ENCODE data around the gene CLCN7. TPM values are rescaled to one million over a fixed set of nuclear protein-coding genes. Genes with fewer than 3 reads are reported as not detected.
A peak's percentile ranks its signal among the peaks of the same experiment; 100 is the strongest.

Gene CLCN7
- total and polyA plus RNA-seq, 9 of the 15 experiments (the other 6 are each of a cell fraction or from before 2014, with no cell fraction given), result 0.06 to 126 (median 18.7) TPM

DNA sequence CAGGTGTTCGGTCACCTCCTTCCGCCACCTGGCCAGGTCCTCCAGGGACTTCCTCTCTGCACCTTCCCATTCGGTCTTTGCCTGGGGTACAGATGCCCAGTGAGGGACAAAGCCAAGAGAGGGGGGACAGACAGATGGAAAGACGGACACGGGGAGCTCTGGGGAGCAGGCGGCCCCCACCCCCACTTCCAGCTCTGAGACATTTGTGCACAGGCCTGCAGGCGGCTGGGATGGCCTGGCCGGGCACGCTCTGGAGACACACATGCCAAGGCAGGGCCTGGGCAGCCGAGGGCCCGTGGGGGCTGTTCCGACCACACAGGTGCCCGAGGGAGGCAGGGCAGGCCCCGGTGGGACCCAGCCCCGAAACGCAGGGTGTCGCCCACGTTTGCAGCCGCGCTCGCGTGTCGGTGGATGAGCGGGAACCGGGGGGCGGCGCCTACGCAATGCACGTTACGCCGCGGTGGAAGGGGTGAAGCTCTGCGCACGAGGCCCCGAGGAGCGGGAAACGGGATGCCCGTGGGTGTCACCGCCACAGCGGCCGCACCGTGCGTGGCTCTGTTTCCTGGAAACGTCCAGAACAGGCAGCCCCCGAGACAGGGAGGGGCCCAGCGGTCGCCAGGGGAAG is 38.0 kb downstream of the CLCN7 start (continued):
- TF ChIP-seq FOXP4 (CRISPR knock-in tag; IDR thresholded peaks at IDR 0.05; ENCODE audit: borderline replicate concordance) (no peak), KHSRP (IDR thresholded peaks at IDR 0.05) (no peak), ZFP30 (CRISPR knock-in tag; IDR thresholded peaks at IDR 0.05; ENCODE audit: borderline replicate concordance) (no peak), ZNF24 (IDR thresholded peaks at IDR 0.05) (no peak), GTF2E2 (tag; IDR thresholded peaks at IDR 0.05) (no peak), BCLAF1 (IDR thresholded peaks at IDR 0.05; ENCODE audit: borderline replicate concordance in 1 of 2, control insufficient read depth in 1 of 2, low read depth in 2 of 2, low read length in 1 of 2) (no peak), THRAP3 (IDR thresholded peaks at IDR 0.05; ENCODE audit: borderline replicate concordance) (no peak), TRIM25 (IDR thresholded peaks at IDR 0.05; ENCODE audit: borderline replicate concordance) (no peak)
- TF ChIP-seq, protein P1, sequence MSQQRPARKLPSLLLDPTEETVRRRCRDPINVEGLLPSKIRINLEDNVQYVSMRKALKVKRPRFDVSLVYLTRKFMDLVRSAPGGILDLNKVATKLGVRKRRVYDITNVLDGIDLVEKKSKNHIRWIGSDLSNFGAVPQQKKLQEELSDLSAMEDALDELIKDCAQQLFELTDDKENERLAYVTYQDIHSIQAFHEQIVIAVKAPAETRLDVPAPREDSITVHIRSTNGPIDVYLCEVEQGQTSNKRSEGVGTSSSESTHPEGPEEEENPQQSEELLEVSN (IDR thresholded peaks at IDR 0.05; ENCODE audit: borderline replicate concordance in 1 of 2, extremely low read depth in 1 of 2, insufficient read depth in 1 of 2, insufficient read length in 1 of 2, low read depth in 1 of 2, low read length in 1 of 2, poor library complexity in 1 of 2, severe bottlenecking in 1 of 2), result peak in 1 of 2 experiments; percentile 61
- TF ChIP-seq, protein P2, sequence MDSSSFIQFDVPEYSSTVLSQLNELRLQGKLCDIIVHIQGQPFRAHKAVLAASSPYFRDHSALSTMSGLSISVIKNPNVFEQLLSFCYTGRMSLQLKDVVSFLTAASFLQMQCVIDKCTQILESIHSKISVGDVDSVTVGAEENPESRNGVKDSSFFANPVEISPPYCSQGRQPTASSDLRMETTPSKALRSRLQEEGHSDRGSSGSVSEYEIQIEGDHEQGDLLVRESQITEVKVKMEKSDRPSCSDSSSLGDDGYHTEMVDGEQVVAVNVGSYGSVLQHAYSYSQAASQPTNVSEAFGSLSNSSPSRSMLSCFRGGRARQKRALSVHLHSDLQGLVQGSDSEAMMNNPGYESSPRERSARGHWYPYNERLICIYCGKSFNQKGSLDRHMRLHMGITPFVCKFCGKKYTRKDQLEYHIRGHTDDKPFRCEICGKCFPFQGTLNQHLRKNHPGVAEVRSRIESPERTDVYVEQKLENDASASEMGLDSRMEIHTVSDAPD (CRISPR knock-in tag; IDR thresholded peaks at IDR 0.05), result no peak

Data from K562 (cell line).